GM23338 (cell line): Measurements from ENCODE around the gene BHLHE41. TPM values are rescaled to one million over a fixed set of nuclear protein-coding genes. Genes with fewer than 3 reads are reported as not detected.

ENCODE experiments used
- ATAC-seq: fragments of 200-7000 bp; cut with Tn5 transposase; 3 replicates; pipeline ENCODE4 v1.9.1; 2020
- DNase-seq: peaks from one replicate; pipeline ENCODE4 v3.0.0-alpha.2; 2015; ENCODE audit warnings: low spot score
- H2AFZ ChIP-seq: fragments of 200-600 bp; sonication (generic); 2 replicates; pipeline ENCODE4 v1.8.0; 2016; ENCODE audit warnings: antibody characterized with exemption, mild to moderate bottlenecking, moderate library complexity
- H3F3A ChIP-seq: fragments of 200-600 bp; sonication (generic); replicated peaks from 2 replicates; pipeline ENCODE4 v1.8.0; 2017; ENCODE audit warnings: antibody characterized with exemption, mixed run types, low read depth
- H3K27ac ChIP-seq: fragments of 200-600 bp; sonication (generic); 2 replicates; pipeline ENCODE4 v1.6.1; 2016; ENCODE audit warnings: low read depth
- H3K27me3 ChIP-seq: fragments of 200-600 bp; sonication (generic); 2 replicates; pipeline ENCODE4 v1.8.0; 2016; ENCODE audit warnings: mild to moderate bottlenecking, mixed run types, moderate library complexity; ENCODE audit not compliant: insufficient read depth
- H3K36me3 ChIP-seq: fragments of 200-600 bp; sonication (generic); 2 replicates; pipeline ENCODE4 v1.8.0; 2016; ENCODE audit warnings: mild to moderate bottlenecking; ENCODE audit not compliant: insufficient read depth
- H3K4me1 ChIP-seq: fragments of 200-600 bp; sonication (generic); 2 replicates; pipeline ENCODE4 v1.8.0; 2016; ENCODE audit warnings: mild to moderate bottlenecking, moderate library complexity; ENCODE audit not compliant: insufficient read depth
- H3K4me2 ChIP-seq: fragments of 200-600 bp; sonication (generic); 2 replicates; pipeline ENCODE4 v1.7.1; 2017; ENCODE audit warnings: mixed run types
- H3K4me3 ChIP-seq: fragments of 200-600 bp; sonication (generic); 2 replicates; pipeline ENCODE4 v1.6.1; 2016; ENCODE audit warnings: mixed run types
- H3K79me2 ChIP-seq: fragments of 200-600 bp; sonication (generic); replicated peaks from 2 replicates; pipeline ENCODE4 v1.8.0; 2017; ENCODE audit warnings: mild to moderate bottlenecking; ENCODE audit not compliant: insufficient read depth
- H3K9me2 ChIP-seq: fragments of 200-600 bp; sonication (generic); 2 replicates; pipeline ENCODE4 v1.8.0; 2017; ENCODE audit not compliant: insufficient read depth
- H4K20me1 ChIP-seq: fragments of 200-600 bp; sonication (generic); replicated peaks from 2 replicates; pipeline ENCODE4 v1.8.0; 2017; ENCODE audit warnings: mild to moderate bottlenecking; ENCODE audit not compliant: insufficient read depth
- H3K27ac Mint-ChIP-seq: 2 replicates; pipeline ENCODE4 v1.8.0; 2020; ENCODE audit warnings: inconsistent platforms, mild to moderate bottlenecking, moderate library complexity, mixed read lengths
- H3K27me3 Mint-ChIP-seq: 3 replicates; pipeline ENCODE4 v1.8.0; 2022; ENCODE audit warnings: low read depth, mild to moderate bottlenecking, moderate library complexity, mixed read lengths, inconsistent platforms; ENCODE audit not compliant: insufficient read depth, poor library complexity
- H3K36me3 Mint-ChIP-seq: 3 replicates; pipeline ENCODE4 v1.8.0; 2021; ENCODE audit warnings: low read depth, mild to moderate bottlenecking, inconsistent platforms, moderate library complexity, mixed read lengths
- H3K4me1 Mint-ChIP-seq: 3 replicates; pipeline ENCODE4 v1.8.0; 2020; ENCODE audit warnings: mild to moderate bottlenecking, inconsistent platforms, mixed read lengths
- H3K4me3 Mint-ChIP-seq: 3 replicates; pipeline ENCODE4 v1.8.0; 2021; ENCODE audit warnings: moderate library complexity, mild to moderate bottlenecking, inconsistent platforms, mixed read lengths
- H3K9me3 Mint-ChIP-seq: 3 replicates; pipeline ENCODE4 v1.8.0; 2020; ENCODE audit warnings: moderate library complexity, mild to moderate bottlenecking, inconsistent platforms, mixed read lengths
- CREB1 ChIP-seq: fragments of 250-450 bp; sonication (Bioruptor Pico); IDR thresholded peaks from 2 replicates; pipeline ENCODE4 v1.5.0; 2020; ENCODE audit warnings: low read depth, mild to moderate bottlenecking, moderate library complexity
- CTCF ChIP-seq, 2 experiments: fragments of 200-600 bp in 1 of 2; sonication (generic) in 1 of 2; conservative IDR thresholded peaks; 2 replicates each; pipeline versions ENCODE4 v1.5.1 to v1.6.1; 2016 to 2017; ENCODE audit warnings: antibody characterized with exemption in 2 of 2, low read depth in 2 of 2, mild to moderate bottlenecking in 2 of 2, moderate library complexity in 1 of 2
- EZH2 ChIP-seq: fragments of 200-600 bp; sonication (generic); IDR thresholded peaks from one replicate; pipeline ENCODE4 v1.8.0; 2017; ENCODE audit warnings: antibody characterized with exemption, mild to moderate bottlenecking, low read depth; ENCODE audit not compliant: unreplicated experiment
- EZH2phosphoT487 ChIP-seq: fragments of 200-600 bp; sonication (generic); IDR thresholded peaks from one replicate; pipeline ENCODE4 v1.8.1; 2018; ENCODE audit warnings: antibody characterized with exemption; ENCODE audit not compliant: unreplicated experiment
- NANOG ChIP-seq: IDR thresholded peaks from 2 replicates; pipeline ENCODE4 v1.6.1; 2016; ENCODE audit warnings: antibody characterized with exemption, borderline replicate concordance
- STAT1 ChIP-seq: IDR thresholded peaks from one replicate; pipeline ENCODE4 v1.6.1; 2016; ENCODE audit warnings: antibody characterized with exemption; ENCODE audit not compliant: unreplicated experiment
- ZNF331 ChIP-seq: fragments of 250-450 bp; sonication (Bioruptor Pico); IDR thresholded peaks from 2 replicates; pipeline ENCODE4 v1.5.0; 2020; ENCODE audit warnings: low read depth, mild to moderate bottlenecking, moderate library complexity
- polyA plus RNA-seq: library from polyadenylated mRNA; unstranded; fragments of >200 nt; fragmentation: Nextera tagmentation; extraction: Ambion mirVana; gene quantifications from 2 replicates; pipeline ENCODE4 v1.2.1, GENCODE V29; 2016
- total RNA-seq: library from RNA; depleted of rRNA; stranded (reverse); fragments of >200 nt; shearing (Covaris generic); gene quantifications from 2 replicates; pipeline ENCODE4 v1.2.3, GENCODE V29; 2014
- TF ChIP-seq, protein P1 (sequence below): fragments of 250-450 bp; sonication (Bioruptor Pico); IDR thresholded peaks from 2 replicates; pipeline ENCODE4 v1.5.0; 2020; ENCODE audit warnings: mild to moderate bottlenecking, moderate library complexity

The BHLHE41 gene
- total and polyA plus RNA-seq, 2 experiments from 2014 or later = 1.6 to 2.9 TPM

- Mint-ChIP-seq H3K4me3 (no peak overlapping the region), H3K9me3 (no peaks in the 10 kb centered on the region), H3K4me1 (peaks cover 33% of the 10 kb centered on the region), H3K36me3 (no peaks in the 10 kb centered on the region), H3K27me3 (peaks cover 2% of the 10 kb centered on the region), H3K27ac (no peak overlapping the region)
- H4K20me1 ChIP-seq = no peaks in the 10 kb centered on the region
- no peaks in the 10 kb centered on the region for H3F3A ChIP-seq
- no peak overlapping the region for H3K27ac ChIP-seq
- H2AFZ ChIP-seq = peak overlapping the region; percentile 21; the same call in 1 of the 2 replicates
- TF ChIP-seq CREB1 (no peak), EZH2 (no peak), ZNF331 (CRISPR knock-in tag) (no peak), CTCF (conservative IDR thresholded peaks at IDR 0.05; ENCODE audit: low read depth in 2 of 2) (no peak), NANOG (no peak)
- H3K4me3 ChIP-seq = no peak overlapping the region
- no peaks in the 10 kb centered on the region for H3K36me3 ChIP-seq
- H3K4me1 ChIP-seq = peaks cover 7% of the 10 kb centered on the region
- DNase-seq (no peak), ATAC-seq (no peak)
- no peaks in the 10 kb centered on the region for H3K27me3 ChIP-seq
- H3K79me2 ChIP-seq = no peaks in the 10 kb centered on the region
- no peaks in the 10 kb centered on the region; the same call in 1 of the 2 replicates for H3K9me2 ChIP-seq
- no peak overlapping the region for H3K4me2 ChIP-seq
These were observed 27.8 kb upstream of the BHLHE41 start for GRCh38 chr12:26152507-26153102.

- no peaks in the 10 kb centered on the region for H3K36me3 Mint-ChIP-seq
- peaks cover 7% of the 10 kb centered on the region for H3K4me1 ChIP-seq
- H3K36me3 ChIP-seq = no peaks in the 10 kb centered on the region
- no peak for ATAC-seq
- no peaks in the 10 kb centered on the region for H4K20me1 ChIP-seq
- no peak overlapping the region for H2AFZ ChIP-seq
- no peak overlapping the region for H3K4me3 ChIP-seq
- no peaks in the 10 kb centered on the region for H3K27me3 ChIP-seq
- no peaks in the 10 kb centered on the region for H3K79me2 ChIP-seq
- TF ChIP-seq EZH2phosphoT487 (no peak), STAT1 (no peak)
- peaks cover 23% of the 10 kb centered on the region for H3K4me1 Mint-ChIP-seq
- H3K27me3 Mint-ChIP-seq = peaks cover 2% of the 10 kb centered on the region
- DNase-seq = no peak
- H3K4me3 Mint-ChIP-seq = no peak overlapping the region
- no peaks in the 10 kb centered on the region for H3K9me3 Mint-ChIP-seq
- H3K4me2 ChIP-seq = no peak overlapping the region
- peaks cover 6% of the 10 kb centered on the region for H3K9me2 ChIP-seq
- no peaks in the 10 kb centered on the region for H3F3A ChIP-seq
- H3K27ac ChIP-seq = no peak overlapping the region
- H3K27ac Mint-ChIP-seq = no peak overlapping the region
These were observed 26.1 kb upstream of the BHLHE41 start for GRCh38 chr12:26150736-26151450.

DNA sequence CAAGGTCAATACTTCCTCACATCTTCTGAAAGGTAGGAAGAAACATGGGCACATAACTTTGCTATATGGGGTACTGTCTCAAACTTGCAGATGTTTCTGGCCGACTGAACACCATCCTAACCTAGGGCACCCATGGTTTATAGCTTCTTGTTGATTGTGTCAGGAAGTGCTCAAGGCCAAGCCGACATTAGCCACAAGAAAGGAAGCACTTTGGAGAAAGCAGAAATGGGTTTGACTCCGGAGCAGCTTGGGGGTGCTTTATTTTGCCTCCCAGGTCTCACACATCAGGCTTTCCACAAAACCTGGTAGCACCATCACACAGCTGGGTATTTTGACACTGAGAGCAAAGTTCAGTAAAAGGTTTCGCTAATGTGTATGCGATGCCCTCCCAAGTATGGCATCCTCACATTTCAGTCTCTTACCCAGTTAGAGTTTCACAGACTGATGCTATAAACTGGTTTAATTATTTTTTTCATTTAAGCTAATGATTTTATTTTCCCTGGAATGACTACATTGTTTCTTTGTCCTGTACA, 25.2 kb upstream of the BHLHE41 start:
- DNase-seq (no peak), ATAC-seq (no peak)
- Histone ChIP-seq H3K36me3 (no peaks in the 10 kb centered on the region), H3F3A (no peaks in the 10 kb centered on the region), H3K27ac (no peak overlapping the region), H3K4me3 (no peak overlapping the region), H2AFZ (0 out of 2 replicates have a peak overlapping the region, but pooled peaks have one; percentile 56), H3K4me2 (no peak overlapping the region), H3K9me2 (peaks cover 8% of the 10 kb centered on the region), H4K20me1 (no peaks in the 10 kb centered on the region), H3K27me3 (no peaks in the 10 kb centered on the region), H3K79me2 (no peaks in the 10 kb centered on the region), H3K4me1 (peaks cover 7% of the 10 kb centered on the region)
- Mint-ChIP-seq H3K4me1 (peaks cover 16% of the 10 kb centered on the region), H3K27ac (no peak overlapping the region), H3K9me3 (no peaks in the 10 kb centered on the region), H3K27me3 (peaks cover 2% of the 10 kb centered on the region), H3K4me3 (no peak overlapping the region), H3K36me3 (no peaks in the 10 kb centered on the region)
- TF ChIP-seq, protein P1, sequence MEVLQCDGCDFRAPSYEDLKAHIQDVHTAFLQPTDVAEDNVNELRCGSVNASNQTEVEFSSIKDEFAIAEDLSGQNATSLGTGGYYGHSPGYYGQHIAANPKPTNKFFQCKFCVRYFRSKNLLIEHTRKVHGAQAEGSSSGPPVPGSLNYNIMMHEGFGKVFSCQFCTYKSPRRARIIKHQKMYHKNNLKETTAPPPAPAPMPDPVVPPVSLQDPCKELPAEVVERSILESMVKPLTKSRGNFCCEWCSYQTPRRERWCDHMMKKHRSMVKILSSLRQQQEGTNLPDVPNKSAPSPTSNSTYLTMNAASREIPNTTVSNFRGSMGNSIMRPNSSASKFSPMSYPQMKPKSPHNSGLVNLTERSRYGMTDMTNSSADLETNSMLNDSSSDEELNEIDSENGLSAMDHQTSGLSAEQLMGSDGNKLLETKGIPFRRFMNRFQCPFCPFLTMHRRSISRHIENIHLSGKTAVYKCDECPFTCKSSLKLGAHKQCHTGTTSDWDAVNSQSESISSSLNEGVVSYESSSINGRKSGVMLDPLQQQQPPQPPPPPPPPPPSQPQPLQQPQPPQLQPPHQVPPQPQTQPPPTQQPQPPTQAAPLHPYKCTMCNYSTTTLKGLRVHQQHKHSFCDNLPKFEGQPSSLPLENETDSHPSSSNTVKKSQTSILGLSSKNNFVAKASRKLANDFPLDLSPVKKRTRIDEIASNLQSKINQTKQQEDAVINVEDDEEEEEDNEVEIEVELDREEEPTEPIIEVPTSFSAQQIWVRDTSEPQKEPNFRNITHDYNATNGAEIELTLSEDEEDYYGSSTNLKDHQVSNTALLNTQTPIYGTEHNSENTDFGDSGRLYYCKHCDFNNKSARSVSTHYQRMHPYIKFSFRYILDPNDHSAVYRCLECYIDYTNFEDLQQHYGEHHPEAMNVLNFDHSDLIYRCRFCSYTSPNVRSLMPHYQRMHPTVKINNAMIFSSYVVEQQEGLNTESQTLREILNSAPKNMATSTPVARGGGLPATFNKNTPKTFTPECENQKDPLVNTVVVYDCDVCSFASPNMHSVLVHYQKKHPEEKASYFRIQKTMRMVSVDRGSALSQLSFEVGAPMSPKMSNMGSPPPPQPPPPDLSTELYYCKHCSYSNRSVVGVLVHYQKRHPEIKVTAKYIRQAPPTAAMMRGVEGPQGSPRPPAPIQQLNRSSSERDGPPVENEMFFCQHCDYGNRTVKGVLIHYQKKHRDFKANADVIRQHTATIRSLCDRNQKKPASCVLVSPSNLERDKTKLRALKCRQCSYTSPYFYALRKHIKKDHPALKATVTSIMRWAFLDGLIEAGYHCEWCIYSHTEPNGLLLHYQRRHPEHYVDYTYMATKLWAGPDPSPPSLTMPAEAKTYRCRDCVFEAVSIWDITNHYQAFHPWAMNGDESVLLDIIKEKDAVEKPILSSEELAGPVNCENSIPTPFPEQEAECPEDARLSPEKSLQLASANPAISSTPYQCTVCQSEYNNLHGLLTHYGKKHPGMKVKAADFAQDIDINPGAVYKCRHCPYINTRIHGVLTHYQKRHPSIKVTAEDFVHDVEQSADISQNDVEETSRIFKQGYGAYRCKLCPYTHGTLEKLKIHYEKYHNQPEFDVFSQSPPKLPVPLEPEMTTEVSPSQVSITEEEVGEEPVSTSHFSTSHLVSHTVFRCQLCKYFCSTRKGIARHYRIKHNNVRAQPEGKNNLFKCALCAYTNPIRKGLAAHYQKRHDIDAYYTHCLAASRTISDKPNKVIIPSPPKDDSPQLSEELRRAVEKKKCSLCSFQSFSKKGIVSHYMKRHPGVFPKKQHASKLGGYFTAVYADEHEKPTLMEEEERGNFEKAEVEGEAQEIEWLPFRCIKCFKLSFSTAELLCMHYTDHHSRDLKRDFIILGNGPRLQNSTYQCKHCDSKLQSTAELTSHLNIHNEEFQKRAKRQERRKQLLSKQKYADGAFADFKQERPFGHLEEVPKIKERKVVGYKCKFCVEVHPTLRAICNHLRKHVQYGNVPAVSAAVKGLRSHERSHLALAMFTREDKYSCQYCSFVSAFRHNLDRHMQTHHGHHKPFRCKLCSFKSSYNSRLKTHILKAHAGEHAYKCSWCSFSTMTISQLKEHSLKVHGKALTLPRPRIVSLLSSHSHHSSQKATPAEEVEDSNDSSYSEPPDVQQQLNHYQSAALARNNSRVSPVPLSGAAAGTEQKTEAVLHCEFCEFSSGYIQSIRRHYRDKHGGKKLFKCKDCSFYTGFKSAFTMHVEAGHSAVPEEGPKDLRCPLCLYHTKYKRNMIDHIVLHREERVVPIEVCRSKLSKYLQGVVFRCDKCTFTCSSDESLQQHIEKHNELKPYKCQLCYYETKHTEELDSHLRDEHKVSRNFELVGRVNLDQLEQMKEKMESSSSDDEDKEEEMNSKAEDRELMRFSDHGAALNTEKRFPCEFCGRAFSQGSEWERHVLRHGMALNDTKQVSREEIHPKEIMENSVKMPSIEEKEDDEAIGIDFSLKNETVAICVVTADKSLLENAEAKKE = no peak
- no peak for TF ChIP-seq EZH2
